Mesodermal cell (in vitro differentiated cells): ENCODE data around the gene TWNK.

Source experiments
- H3K27ac ChIP-seq: 2 replicates; pipeline ENCODE4 v1.7.0; 2013; ENCODE audit warnings: mild to moderate bottlenecking, low read depth, low read length, moderate library complexity; ENCODE audit not compliant: severe bottlenecking
- H3K36me3 ChIP-seq: 2 replicates; pipeline ENCODE4 v1.7.1; 2013; ENCODE audit warnings: mild to moderate bottlenecking, low read length, moderate library complexity; ENCODE audit not compliant: control insufficient read depth, insufficient read depth
- H3K4me1 ChIP-seq: one replicate; pipeline ENCODE4 v1.7.1; 2013; ENCODE audit warnings: mild to moderate bottlenecking, low read length; ENCODE audit not compliant: insufficient read depth, control insufficient read depth, poor library complexity, severe bottlenecking
- H3K4me3 ChIP-seq: 2 replicates; pipeline ENCODE4 v1.7.0; 2013; ENCODE audit warnings: low read length, control low read depth, mild to moderate bottlenecking; ENCODE audit not compliant: insufficient read depth, poor library complexity, severe bottlenecking; ENCODE audit errors: extremely low read depth
- H3K9me3 ChIP-seq: 2 replicates; pipeline ENCODE4 v1.7.1; 2013; ENCODE audit warnings: mild to moderate bottlenecking, low read length, moderate library complexity; ENCODE audit not compliant: control insufficient read depth
- WGBS, 2 experiments: methylation state at CpG; one replicate each; pipeline ENCODE4 v1.1.5; 2013; ENCODE audit warnings: missing lambda C conversion rate in 2 of 2; ENCODE audit not compliant: insufficient coverage in 2 of 2; 5-methylcytosine and 5-hydroxymethylcytosine counted together

Gene TWNK

DNA sequence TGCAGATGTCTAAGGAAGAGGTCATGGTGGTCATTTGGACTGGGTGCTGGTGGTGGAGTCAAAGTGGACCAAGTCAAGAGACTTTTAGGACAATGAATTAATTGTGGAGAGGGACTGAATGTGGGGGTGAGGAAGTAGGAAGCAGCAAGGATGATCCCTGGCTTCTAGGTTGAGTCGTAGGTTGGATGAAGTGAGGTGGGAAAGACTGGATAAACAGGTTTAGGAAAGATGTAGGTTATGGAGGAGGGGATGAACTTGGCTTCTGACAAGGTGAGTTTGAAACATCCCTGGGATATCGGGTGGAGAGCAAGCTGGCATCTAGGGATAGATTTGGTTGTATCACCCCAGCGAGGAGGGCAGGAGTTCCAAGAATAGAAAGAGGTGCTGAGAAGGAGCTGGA is 10.4 kb upstream of the TWNK start:
- no peak overlapping the region for H3K27ac ChIP-seq
- peaks cover 29% of the 10 kb centered on the region for H3K36me3 ChIP-seq
- H3K4me3 ChIP-seq, result no peak overlapping the region
- no peaks in the 10 kb centered on the region for H3K4me1 ChIP-seq
- no peaks in the 10 kb centered on the region for H3K9me3 ChIP-seq
- 81 to 93% methylated on average over 3 of the region's 3 CpGs for whole genome bisulfite sequencing, 2 experiments

DNA sequence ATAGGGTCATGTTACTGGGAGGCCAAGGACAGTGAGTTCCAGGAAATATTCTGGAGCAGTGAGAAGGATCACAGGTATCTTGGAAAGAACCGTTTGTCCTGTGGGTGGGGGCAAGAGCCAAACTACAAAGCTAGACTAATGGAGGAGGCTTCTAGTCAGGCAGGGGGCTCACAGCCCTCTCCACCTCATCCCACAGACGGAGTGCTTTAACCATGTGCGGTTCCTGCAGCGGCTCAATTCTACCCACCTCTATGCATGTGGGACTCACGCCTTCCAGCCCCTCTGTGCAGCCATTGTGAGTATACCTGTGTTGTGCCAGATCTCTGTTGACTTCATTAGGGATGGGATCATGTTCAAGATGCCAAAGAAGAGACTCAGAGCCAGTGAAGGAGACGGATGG is 9.9 kb upstream of the TWNK start:
- WGBS, 2 experiments, result 65 to 96% methylated on average over 2 to 4 of the region's 6 CpGs
- no peak overlapping the region for H3K4me3 ChIP-seq
- H3K27ac ChIP-seq, result no peak overlapping the region

DNA sequence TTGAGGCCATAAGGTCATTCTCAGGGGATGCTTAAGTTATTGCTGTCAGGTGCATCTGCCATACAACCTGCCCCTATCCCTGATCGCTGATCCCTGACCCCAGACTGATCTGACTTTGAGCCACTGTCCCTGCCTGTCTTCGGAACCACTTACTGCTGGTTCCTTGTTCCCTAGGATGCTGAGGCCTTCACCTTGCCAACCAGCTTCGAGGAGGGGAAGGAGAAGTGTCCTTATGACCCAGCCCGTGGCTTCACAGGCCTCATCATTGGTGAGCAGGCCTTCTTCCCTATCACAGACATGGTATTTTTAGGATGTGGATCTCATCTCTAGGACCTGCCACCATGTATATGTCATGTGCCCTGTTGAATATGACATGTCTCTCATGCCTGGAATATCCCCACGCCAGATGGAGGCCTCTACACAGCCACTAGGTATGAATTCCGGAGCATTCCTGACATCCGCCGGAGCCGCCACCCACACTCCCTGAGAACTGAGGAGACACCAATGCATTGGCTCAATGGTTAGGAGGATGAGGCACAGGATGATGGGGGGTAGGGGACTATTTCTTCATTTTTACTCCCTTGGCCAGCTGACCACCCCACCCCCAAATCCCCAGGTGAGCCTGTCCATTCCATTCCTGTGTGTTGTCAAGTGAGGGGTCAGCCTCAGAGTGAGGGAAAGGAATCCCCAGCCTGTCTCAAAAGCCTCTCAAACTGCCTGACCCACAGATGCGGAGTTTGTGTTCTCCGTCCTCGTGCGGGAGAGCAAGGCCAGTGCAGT is 9.0 kb upstream of the TWNK start:
- H3K36me3 ChIP-seq, result peaks cover 38% of the 10 kb centered on the region
- H3K9me3 ChIP-seq, result no peaks in the 10 kb centered on the region
- 93 to 96% methylated on average over 8 to 12 of the region's 13 CpGs for WGBS, 2 experiments
- no peak overlapping the region for H3K27ac ChIP-seq
- no peak overlapping the region for H3K4me3 ChIP-seq
- no peaks in the 10 kb centered on the region for H3K4me1 ChIP-seq

More for the DNA sequence above, 9.9 kb upstream of the TWNK start:
- H3K9me3 ChIP-seq, result no peaks in the 10 kb centered on the region
- peaks cover 32% of the 10 kb centered on the region for H3K36me3 ChIP-seq
- no peaks in the 10 kb centered on the region for H3K4me1 ChIP-seq

DNA sequence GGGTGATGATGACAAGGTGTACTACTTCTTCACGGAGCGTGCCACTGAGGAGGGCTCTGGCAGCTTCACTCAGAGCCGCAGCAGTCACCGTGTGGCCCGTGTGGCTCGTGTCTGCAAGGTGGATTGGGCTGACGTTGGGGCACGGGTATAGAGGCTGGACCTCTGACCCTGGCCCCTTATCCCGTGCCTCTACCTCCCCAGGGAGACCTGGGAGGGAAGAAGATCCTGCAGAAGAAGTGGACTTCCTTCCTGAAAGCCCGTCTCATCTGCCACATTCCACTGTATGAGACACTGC is 8.5 kb upstream of the TWNK start:
- 95 to 97% methylated on average over 8 to 10 of the region's 10 CpGs for WGBS, 2 experiments
- H3K9me3 ChIP-seq, result no peaks in the 10 kb centered on the region
- H3K4me1 ChIP-seq, result no peaks in the 10 kb centered on the region
- H3K36me3 ChIP-seq, result peaks cover 39% of the 10 kb centered on the region
- no peak overlapping the region for H3K27ac ChIP-seq
- no peak overlapping the region for H3K4me3 ChIP-seq

DNA sequence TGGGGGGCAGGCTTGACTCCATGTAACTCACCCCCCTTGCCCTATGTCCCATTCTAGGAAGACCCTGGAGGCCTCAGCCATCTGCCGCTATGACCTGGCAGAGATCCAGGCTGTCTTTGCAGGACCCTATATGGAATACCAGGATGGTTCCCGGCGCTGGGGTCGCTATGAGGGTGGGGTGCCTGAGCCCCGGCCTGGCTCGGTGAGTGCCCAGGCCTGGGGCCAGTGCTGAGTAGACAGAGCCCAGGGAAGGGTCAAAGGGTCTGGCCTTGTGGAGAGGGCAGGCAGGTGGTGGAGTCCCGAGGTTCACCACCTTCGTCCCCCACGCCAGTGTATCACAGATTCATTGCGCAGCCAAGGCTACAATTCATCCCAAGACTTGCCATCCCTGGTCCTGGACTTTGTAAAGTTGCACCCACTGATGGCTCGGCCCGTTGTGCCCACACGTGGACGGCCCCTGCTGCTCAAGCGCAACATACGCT is 7.5 kb upstream of the TWNK start:
- H3K4me1 ChIP-seq, result no peaks in the 10 kb centered on the region
- peaks cover 42% of the 10 kb centered on the region for H3K36me3 ChIP-seq
- 94 to 96% methylated on average over 16 of the region's 16 CpGs for WGBS, 2 experiments
- no peaks in the 10 kb centered on the region for H3K9me3 ChIP-seq
- no peak overlapping the region for H3K4me3 ChIP-seq
- no peak overlapping the region for H3K27ac ChIP-seq

DNA sequence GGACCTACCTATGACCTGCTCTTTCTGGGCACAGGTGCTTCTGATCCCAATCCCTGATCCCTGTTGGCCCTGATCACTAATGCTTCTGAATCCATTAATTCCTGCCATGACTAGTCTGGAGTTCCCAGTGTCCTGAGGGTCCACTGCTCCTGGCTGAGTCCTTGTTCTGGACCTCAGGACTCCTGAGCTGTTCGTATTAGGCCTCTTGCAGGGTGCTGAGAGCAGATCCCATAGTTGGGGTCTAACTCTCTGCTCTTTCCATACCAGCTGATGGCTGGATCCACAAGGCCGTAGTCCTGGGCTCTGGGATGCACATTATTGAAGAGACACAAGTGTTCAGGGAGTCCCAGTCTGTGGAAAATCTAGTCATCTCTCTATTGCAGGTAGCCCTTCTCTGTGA is 7.0 kb upstream of the TWNK start:
- no peak overlapping the region for H3K27ac ChIP-seq
- H3K9me3 ChIP-seq, result no peaks in the 10 kb centered on the region
- H3K4me1 ChIP-seq, result no peaks in the 10 kb centered on the region
- WGBS, 2 experiments, result 90 to 93% methylated on average over 2 of the region's 2 CpGs
- peaks cover 44% of the 10 kb centered on the region for H3K36me3 ChIP-seq
- H3K4me3 ChIP-seq, result no peak overlapping the region

DNA sequence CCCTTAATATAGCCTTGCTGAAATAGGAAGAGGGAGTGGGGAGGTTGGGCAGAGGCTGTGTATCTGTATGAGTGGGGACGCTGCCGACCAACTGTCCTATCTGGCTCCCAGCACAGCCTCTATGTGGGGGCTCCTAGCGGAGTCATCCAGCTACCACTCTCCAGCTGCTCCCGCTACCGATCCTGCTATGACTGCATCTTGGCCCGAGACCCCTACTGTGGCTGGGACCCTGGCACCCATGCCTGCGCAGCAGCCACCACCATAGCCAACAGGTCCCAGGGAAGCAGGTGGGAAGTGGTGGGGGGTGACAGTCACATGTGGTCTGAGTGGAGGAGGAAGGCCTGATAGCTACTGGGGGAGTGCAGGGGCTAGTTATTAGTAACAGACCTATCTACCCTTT is 6.6 kb upstream of the TWNK start:
- WGBS, 2 experiments, result 92 to 95% methylated on average over 4 to 6 of the region's 7 CpGs
- H3K4me1 ChIP-seq, result no peaks in the 10 kb centered on the region

DNA sequence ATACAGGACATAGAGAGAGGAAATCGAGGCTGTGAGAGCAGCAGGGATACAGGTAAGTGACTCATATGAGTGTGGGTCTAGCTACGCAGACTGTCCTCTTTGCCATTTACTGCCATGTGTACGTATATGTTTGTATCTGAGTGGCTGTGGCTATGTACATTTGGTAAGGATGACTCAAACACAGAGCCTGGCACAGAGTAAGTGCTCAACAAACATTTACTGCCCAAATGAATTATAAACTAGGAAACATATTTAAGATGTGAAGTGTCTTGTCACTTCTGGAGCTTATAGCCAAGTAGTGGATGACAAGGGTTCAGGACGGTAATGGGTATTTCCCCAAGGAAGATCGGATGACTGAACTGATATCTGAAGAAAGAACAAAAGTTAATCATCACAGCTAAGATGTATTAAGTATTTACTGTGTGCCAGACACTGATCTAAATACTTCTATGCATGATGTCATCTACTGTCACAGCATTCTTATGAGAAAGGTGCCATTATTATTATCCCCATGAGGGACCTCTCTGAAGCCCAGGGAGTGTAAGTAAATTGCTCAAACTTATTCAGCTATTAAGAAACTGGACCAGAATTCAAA is 6.1 kb upstream of the TWNK start:
- peaks cover 2% of the 10 kb centered on the region for H3K4me1 ChIP-seq
- 92 to 95% methylated on average over 2 to 4 of the region's 5 CpGs for WGBS, 2 experiments

More for the DNA sequence above, 6.6 kb upstream of the TWNK start:
- Histone ChIP-seq H3K27ac (no peak overlapping the region), H3K4me3 (no peak overlapping the region), H3K9me3 (no peaks in the 10 kb centered on the region), H3K36me3 (peaks cover 48% of the 10 kb centered on the region)

DNA sequence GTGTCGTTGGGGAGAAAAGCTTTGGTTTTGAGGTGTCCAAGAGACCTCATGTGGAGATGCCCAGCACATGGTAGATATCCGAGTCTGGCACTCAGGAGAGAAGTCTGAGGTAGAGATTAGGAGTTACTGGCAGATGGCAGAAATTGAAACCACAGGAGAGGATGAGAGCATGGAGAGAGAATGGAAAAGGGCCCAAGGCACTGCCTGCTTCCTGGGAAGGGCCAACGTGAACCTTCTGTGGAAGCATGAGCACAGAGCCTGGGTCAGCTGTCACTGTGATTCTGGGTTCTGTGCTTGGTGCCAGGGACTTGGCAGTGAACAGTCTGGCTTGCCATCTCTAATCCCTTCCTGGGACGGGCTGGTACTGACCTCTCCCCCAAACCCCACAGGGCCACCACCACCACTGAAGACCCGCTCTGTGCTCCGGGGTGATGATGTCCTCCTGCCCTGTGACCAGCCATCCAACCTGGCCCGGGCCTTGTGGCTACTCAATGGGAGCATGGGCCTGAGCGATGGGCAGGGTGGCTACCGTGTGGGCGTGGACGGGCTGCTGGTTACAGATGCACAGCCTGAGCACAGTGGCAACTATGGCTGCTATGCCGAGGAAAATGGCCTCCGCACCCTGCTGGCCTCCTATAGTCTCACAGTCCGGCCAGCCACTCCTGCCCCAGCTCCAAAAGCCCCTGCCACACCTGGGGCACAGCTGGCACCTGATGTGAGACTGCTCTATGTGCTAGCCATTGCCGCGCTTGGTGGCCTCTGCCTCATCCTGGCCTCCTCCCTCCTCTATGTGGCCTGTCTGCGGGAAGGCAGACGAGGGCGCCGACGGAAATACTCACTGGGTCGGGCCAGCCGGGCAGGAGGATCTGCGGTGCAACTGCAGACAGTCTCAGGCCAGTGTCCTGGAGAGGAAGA is 4.2 kb upstream of the TWNK start:
- WGBS, 2 experiments, result 94 to 95% methylated on average over 16 to 19 of the region's 24 CpGs
- Histone ChIP-seq H3K4me1 (peaks cover 10% of the 10 kb centered on the region), H3K27ac (no peak overlapping the region), H3K4me3 (no peak overlapping the region), H3K9me3 (no peaks in the 10 kb centered on the region), H3K36me3 (peaks cover 51% of the 10 kb centered on the region)

More for the DNA sequence above, 6.1 kb upstream of the TWNK start:
- peaks cover 53% of the 10 kb centered on the region for H3K36me3 ChIP-seq
- H3K27ac ChIP-seq, result no peak overlapping the region
- no peak overlapping the region for H3K4me3 ChIP-seq
- no peaks in the 10 kb centered on the region for H3K9me3 ChIP-seq

DNA sequence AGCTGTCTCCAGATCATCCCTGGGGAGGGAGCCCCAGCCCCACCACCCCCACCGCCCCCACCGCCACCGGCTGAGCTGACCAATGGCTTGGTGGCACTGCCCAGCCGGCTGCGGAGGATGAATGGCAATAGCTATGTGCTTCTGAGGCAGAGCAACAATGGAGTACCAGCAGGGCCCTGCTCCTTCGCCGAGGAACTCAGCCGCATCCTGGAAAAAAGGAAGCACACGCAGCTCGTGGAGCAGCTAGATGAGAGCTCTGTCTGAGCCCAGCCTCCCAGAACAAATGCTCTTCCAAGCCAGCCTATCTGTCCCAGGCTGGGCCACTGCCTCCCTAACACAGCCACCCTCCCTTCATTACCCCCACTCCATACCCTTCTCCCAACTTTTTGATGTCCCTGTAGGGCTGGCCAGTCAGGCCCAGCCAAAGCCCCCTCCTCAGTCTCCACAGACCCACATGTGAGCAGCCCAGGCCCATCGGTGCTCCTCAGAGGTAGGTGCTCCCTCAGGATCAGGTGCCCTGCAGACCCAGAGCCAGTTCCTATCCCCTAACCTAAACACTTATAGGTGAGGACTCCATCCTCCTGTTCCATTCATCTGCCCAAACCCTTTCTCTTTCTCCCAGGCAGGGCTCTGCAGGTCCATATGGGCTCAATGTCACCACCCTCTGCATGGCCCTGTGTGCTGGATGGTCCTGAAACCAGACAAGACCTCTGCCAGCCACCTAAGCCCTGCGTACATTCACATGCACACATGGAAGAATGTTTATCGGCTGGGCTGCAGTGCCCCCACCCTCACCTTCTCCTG is 3.3 kb upstream of the TWNK start:
- WGBS, 2 experiments, result 92 to 94% methylated on average over 10 to 12 of the region's 13 CpGs
- H3K27ac ChIP-seq, result no peak overlapping the region
- no peak overlapping the region for H3K4me3 ChIP-seq
- peaks cover 18% of the 10 kb centered on the region for H3K4me1 ChIP-seq
- H3K9me3 ChIP-seq, result no peaks in the 10 kb centered on the region
- peaks cover 52% of the 10 kb centered on the region for H3K36me3 ChIP-seq
